DOHH2 (cell line): ENCODE data around the gene CDKL4.

Experiments
- H3F3A ChIP-seq: fragments of 200-600 bp; sonication (generic), shearing (Covaris generic); 2 replicates; pipeline ENCODE4 v1.6.0; 2016; ENCODE audit warnings: antibody characterized with exemption, mild to moderate bottlenecking; ENCODE audit not compliant: control insufficient read depth, insufficient read depth
- H3K27ac ChIP-seq: fragments of 200-600 bp; sonication (generic); 2 replicates; pipeline ENCODE4 v1.5.1; 2014; ENCODE audit warnings: low read depth, mild to moderate bottlenecking, low read length, moderate library complexity
- H3K27me3 ChIP-seq: fragments of 200-600 bp; sonication (generic); 2 replicates; pipeline ENCODE4 v1.6.1; 2014; ENCODE audit warnings: mild to moderate bottlenecking, low read length, mixed read lengths; ENCODE audit not compliant: control insufficient read depth
- H3K36me3 ChIP-seq: fragments of 200-600 bp; sonication (generic); 2 replicates; pipeline ENCODE4 v1.6.1; 2014; ENCODE audit warnings: mild to moderate bottlenecking, low read length, moderate library complexity, mixed read lengths; ENCODE audit not compliant: control insufficient read depth
- H3K4me1 ChIP-seq: fragments of 200-600 bp; sonication (generic); 2 replicates; pipeline ENCODE4 v1.6.1; 2014; ENCODE audit warnings: mild to moderate bottlenecking, low read length, mixed read lengths; ENCODE audit not compliant: control insufficient read depth
- H3K4me2 ChIP-seq: fragments of 200-600 bp; sonication (generic); 2 replicates; pipeline ENCODE4 v1.6.0; 2014; ENCODE audit warnings: mild to moderate bottlenecking, low read length, moderate library complexity
- H3K4me3 ChIP-seq: fragments of 200-600 bp; sonication (generic); 2 replicates; pipeline ENCODE4 v1.5.1; 2014; ENCODE audit warnings: mild to moderate bottlenecking, low read length, mixed read lengths
- H3K79me2 ChIP-seq: fragments of 200-600 bp; sonication (generic); 2 replicates; pipeline ENCODE4 v1.6.1; 2014; ENCODE audit warnings: mild to moderate bottlenecking, low read length, mixed read lengths; ENCODE audit not compliant: control insufficient read depth
- H3K9me2 ChIP-seq: fragments of 200-600 bp; sonication (generic); replicated peaks from 2 replicates; pipeline ENCODE4 v1.6.1; 2014; ENCODE audit warnings: mild to moderate bottlenecking, low read length, mixed read lengths; ENCODE audit not compliant: control insufficient read depth
- H3K9me3 ChIP-seq: fragments of 200-600 bp; sonication (generic); 2 replicates; pipeline ENCODE4 v1.6.1; 2014; ENCODE audit warnings: antibody characterized with exemption, low read length, mixed read lengths; ENCODE audit not compliant: control insufficient read depth, insufficient read depth
- H4K20me1 ChIP-seq: fragments of 200-600 bp; sonication (generic); 2 replicates; pipeline ENCODE4 v1.6.0; 2014; ENCODE audit warnings: low read depth, mild to moderate bottlenecking, antibody characterized with exemption, low read length, moderate library complexity; ENCODE audit not compliant: control insufficient read depth, insufficient read depth
- EZH2phosphoT487 ChIP-seq: fragments of 200-600 bp; sonication (generic); IDR thresholded peaks from 2 replicates; pipeline ENCODE4 v1.6.1; 2017; ENCODE audit warnings: borderline replicate concordance, mild to moderate bottlenecking, antibody characterized with exemption, low read length, moderate library complexity, mixed read lengths
- TF ChIP-seq, protein P1 (sequence below): fragments of 200-600 bp; sonication (generic); IDR thresholded peaks from one replicate; pipeline ENCODE4 v1.5.1; 2014; ENCODE audit warnings: antibody characterized with exemption, mild to moderate bottlenecking, low read depth, low read length; ENCODE audit not compliant: poor library complexity, severe bottlenecking

Gene CDKL4

GRCh38 chr2:39228413-39229209, 15.2 kb downstream of the CDKL4 start:
- no peaks in the 10 kb centered on the region for H3K27me3 ChIP-seq
- H3K79me2 ChIP-seq: no peaks in the 10 kb centered on the region
- no peak for TF ChIP-seq EZH2phosphoT487
- TF ChIP-seq, protein P1, sequence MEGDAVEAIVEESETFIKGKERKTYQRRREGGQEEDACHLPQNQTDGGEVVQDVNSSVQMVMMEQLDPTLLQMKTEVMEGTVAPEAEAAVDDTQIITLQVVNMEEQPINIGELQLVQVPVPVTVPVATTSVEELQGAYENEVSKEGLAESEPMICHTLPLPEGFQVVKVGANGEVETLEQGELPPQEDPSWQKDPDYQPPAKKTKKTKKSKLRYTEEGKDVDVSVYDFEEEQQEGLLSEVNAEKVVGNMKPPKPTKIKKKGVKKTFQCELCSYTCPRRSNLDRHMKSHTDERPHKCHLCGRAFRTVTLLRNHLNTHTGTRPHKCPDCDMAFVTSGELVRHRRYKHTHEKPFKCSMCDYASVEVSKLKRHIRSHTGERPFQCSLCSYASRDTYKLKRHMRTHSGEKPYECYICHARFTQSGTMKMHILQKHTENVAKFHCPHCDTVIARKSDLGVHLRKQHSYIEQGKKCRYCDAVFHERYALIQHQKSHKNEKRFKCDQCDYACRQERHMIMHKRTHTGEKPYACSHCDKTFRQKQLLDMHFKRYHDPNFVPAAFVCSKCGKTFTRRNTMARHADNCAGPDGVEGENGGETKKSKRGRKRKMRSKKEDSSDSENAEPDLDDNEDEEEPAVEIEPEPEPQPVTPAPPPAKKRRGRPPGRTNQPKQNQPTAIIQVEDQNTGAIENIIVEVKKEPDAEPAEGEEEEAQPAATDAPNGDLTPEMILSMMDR: no peak
- no peak overlapping the region for H3K27ac ChIP-seq
- peak overlapping the region; percentile 47 for H3K4me3 ChIP-seq
- no peaks in the 10 kb centered on the region for H3K36me3 ChIP-seq
- H3K9me2 ChIP-seq: no peaks in the 10 kb centered on the region
- H3F3A ChIP-seq: no peaks in the 10 kb centered on the region
- peak overlapping the region; percentile 61 for H3K4me2 ChIP-seq
- H3K4me1 ChIP-seq: peaks cover 16% of the 10 kb centered on the region
- no peaks in the 10 kb centered on the region for H4K20me1 ChIP-seq
- H3K9me3 ChIP-seq: no peaks in the 10 kb centered on the region

- Histone ChIP-seq H3K4me3 (peak overlapping the region; percentile 47), H3K27me3 (no peaks in the 10 kb centered on the region), H3F3A (no peaks in the 10 kb centered on the region), H3K4me2 (peak overlapping the region; percentile 61), H3K27ac (no peak overlapping the region), H3K4me1 (peaks cover 16% of the 10 kb centered on the region), H3K9me2 (no peaks in the 10 kb centered on the region), H3K79me2 (no peaks in the 10 kb centered on the region), H3K36me3 (no peaks in the 10 kb centered on the region), H4K20me1 (no peaks in the 10 kb centered on the region), H3K9me3 (no peaks in the 10 kb centered on the region)
- TF ChIP-seq, protein P1: peak; percentile 85
- TF ChIP-seq EZH2phosphoT487: no peak
These were observed 15.9 kb downstream of the CDKL4 start for GRCh38 chr2:39227628-39228412.

DNA sequence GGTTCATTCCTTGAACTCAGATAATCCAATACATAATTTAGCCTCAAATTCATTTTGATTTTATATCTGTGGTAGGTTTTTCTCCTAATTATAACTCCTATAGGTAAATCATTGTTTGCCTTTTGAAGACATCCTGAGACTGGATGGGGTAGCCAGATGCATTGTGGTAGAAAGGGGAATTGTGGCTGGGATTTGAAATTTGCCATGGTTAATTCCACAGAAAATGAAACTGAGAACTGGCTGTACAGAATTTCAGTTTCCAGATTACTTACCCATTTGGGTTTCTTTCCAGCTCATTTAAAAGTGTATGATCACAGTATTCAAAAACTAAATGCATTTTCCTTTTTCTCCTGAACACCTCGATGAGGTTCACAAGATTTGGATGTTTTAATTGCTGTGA, 18.2 kb downstream of the CDKL4 start:
- no peaks in the 10 kb centered on the region for H3K36me3 ChIP-seq
- H3F3A ChIP-seq: no peaks in the 10 kb centered on the region
- H3K4me3 ChIP-seq: no peak overlapping the region
- no peaks in the 10 kb centered on the region for H3K9me2 ChIP-seq
- H4K20me1 ChIP-seq: no peaks in the 10 kb centered on the region
- no peak overlapping the region for H3K4me2 ChIP-seq
- TF ChIP-seq, protein P1: no peak
- TF ChIP-seq EZH2phosphoT487: no peak
- peaks cover 16% of the 10 kb centered on the region for H3K4me1 ChIP-seq
- no peak overlapping the region for H3K27ac ChIP-seq
- no peaks in the 10 kb centered on the region for H3K79me2 ChIP-seq
- H3K27me3 ChIP-seq: no peaks in the 10 kb centered on the region
- no peaks in the 10 kb centered on the region for H3K9me3 ChIP-seq
